T-cell (primary cell): ENCODE results near the gene NEGR1. TPM values are rescaled to one million over a fixed set of nuclear protein-coding genes. Genes with fewer than 3 reads are reported as not detected.
"Not testable (repeated sequence)": the region's sequence is repeated elsewhere in the genome, so short reads cannot be mapped to it uniquely, and the experiment has no call there.

ENCODE experiments used
- ATAC-seq, 4 experiments: fragments of 200-7000 bp in 3 of 4; fragments of 150-1000 bp in 1 of 4; cut with Tn5 transposase; replicated peaks in 1 of 4; 1 replicate in 3 of 4; 2 replicates in 1 of 4; pipeline ENCODE4 v1.10.0; 2021; ENCODE audit warnings: moderate library complexity in 3 of 4, mild to moderate bottlenecking in 2 of 4, moderate number of reproducible peaks in 1 of 4
- CTCF ChIA-PET, 2 donors: fragments of 300-600 bp; sonication (Branson Sonifier 250); formaldehyde crosslinking; loops; one replicate each; lab custom pipeline; 2022; ENCODE audit warnings: antibody characterized with exemption in 2 of 2; lab: Charles Lee
- POLR2A ChIA-PET, 2 donors: fragments of 300-600 bp; sonication (Branson Sonifier 250); formaldehyde crosslinking; loops; one replicate each; lab custom pipeline; 2022; ENCODE audit warnings: antibody characterized with exemption in 2 of 2; lab: Charles Lee
- DNase-seq, 35 experiments: peaks; one replicate each; pipeline versions ENCODE4 v3.0.0 to v3.0.0-alpha.2; 2013 to 2023
- H3K27ac ChIP-seq: one replicate; pipeline ENCODE4 v1.5.1; 2013; ENCODE audit warnings: low read length
- H3K27me3 ChIP-seq, 2 experiments: replicated peaks in 1 of 2; 1 replicate in 1 of 2; 2 replicates in 1 of 2; pipeline versions ENCODE4 v1.6.1 to v1.7.0; 2013; ENCODE audit warnings: low read length in 1 of 2, mixed read lengths in 1 of 2; ENCODE audit not compliant: control insufficient read depth in 2 of 2, insufficient read depth in 2 of 2; ENCODE audit errors: extremely low read depth in 1 of 2
- H3K36me3 ChIP-seq, 2 donors: 1 replicate in 1 of 2; 2 replicates in 1 of 2; pipeline versions ENCODE4 v1.6.1 to v1.7.0; 2013; ENCODE audit warnings: low read length in 1 of 2; ENCODE audit not compliant: control insufficient read depth in 2 of 2, insufficient read depth in 1 of 2; ENCODE audit errors: extremely low read depth in 1 of 2
- H3K4me1 ChIP-seq, 2 experiments: 1 replicate in 1 of 2; 2 replicates in 1 of 2; pipeline versions ENCODE4 v1.6.1 to v1.7.0; 2013; ENCODE audit warnings: low read length in 2 of 2, mixed read lengths in 1 of 2; ENCODE audit not compliant: insufficient read depth in 2 of 2, control insufficient read depth in 1 of 2; ENCODE audit errors: extremely low read depth in 1 of 2
- H3K4me3 ChIP-seq, 2 donors: 1 replicate in 1 of 2; 2 replicates in 1 of 2; pipeline versions ENCODE4 v1.5.1 to v1.7.0; 2013; ENCODE audit warnings: mild to moderate bottlenecking in 2 of 2, low read length in 1 of 2, moderate library complexity in 1 of 2; ENCODE audit not compliant: control insufficient read depth in 1 of 2; ENCODE audit errors: extremely low read depth in 1 of 2
- H3K9me3 ChIP-seq: 2 replicates; pipeline ENCODE4 v1.7.0; 2013
- H3K27ac Mint-ChIP-seq, 2 donors: one replicate each; pipeline ENCODE4 v1.8.0; 2020 to 2021; ENCODE audit warnings: mild to moderate bottlenecking in 2 of 2, mixed read lengths in 2 of 2
- H3K27me3 Mint-ChIP-seq, 2 donors: one replicate each; pipeline ENCODE4 v1.8.0; 2021 to 2022; ENCODE audit warnings: mixed read lengths in 2 of 2
- H3K36me3 Mint-ChIP-seq: one replicate; pipeline ENCODE4 v1.8.0; 2021; ENCODE audit warnings: mixed read lengths
- H3K4me1 Mint-ChIP-seq, 3 donors: one replicate each; pipeline ENCODE4 v1.8.0; 2020 to 2022; ENCODE audit warnings: mixed read lengths in 3 of 3, mild to moderate bottlenecking in 1 of 3
- H3K4me3 Mint-ChIP-seq, 3 donors: one replicate each; pipeline ENCODE4 v1.8.0; 2020 to 2022; ENCODE audit warnings: mild to moderate bottlenecking in 3 of 3, mixed read lengths in 3 of 3, moderate library complexity in 3 of 3
- H3K9me3 Mint-ChIP-seq, 3 donors: one replicate each; pipeline ENCODE4 v1.8.0; 2020 to 2022; ENCODE audit warnings: mixed read lengths in 3 of 3
- WGBS: methylation state at CpG from one replicate; pipeline ENCODE4 v1.1.5; 2013; ENCODE audit warnings: missing lambda C conversion rate; ENCODE audit not compliant: insufficient coverage; 5-methylcytosine and 5-hydroxymethylcytosine counted together
- total RNA-seq, 35 experiments: library from RNA in 6 of 35; stranded (reverse) in 6 of 35; fragments of 120-200 nt in 1 of 35; gene quantifications; one replicate each; pipeline versions ENCODE4 v1.2.1 to v1.2.4 and lab custom pipeline; 2013 to 2026

The NEGR1 gene
- total RNA-seq, 5 donors from 2014 or later (not counting 1 experiment from before 2014, with no cell fraction given): 0.05 to 0.26 (median 0.14) TPM; not detected in 1

DNA sequence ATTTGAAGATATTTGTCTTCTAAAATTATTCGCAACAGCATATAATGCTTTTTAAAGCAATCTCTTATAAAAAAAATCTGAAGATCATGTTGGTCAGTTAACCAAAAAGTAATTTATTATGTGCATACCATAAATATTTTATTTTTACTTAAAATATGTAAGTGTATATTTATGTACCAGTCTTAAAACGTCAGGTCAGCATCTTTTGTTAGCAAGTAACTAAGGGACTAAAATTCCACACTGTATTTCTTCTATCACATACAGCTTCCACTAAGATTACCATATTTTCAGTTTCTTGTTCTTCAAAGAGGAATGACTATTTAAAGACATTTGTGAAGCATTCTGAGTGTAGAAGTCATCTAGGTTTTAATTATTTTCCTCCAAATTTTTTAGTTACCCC lies 19.6 kb downstream of the NEGR1 start:
- H3K36me3 ChIP-seq: no peaks in the 10 kb centered on the region
- ChIA-PET CTCF (no interaction called here), POLR2A (no interaction called here)
- H3K9me3 ChIP-seq: no peaks in the 10 kb centered on the region
- Mint-ChIP-seq H3K4me3 (no peak overlapping the region), H3K27me3 (no peaks in the 10 kb centered on the region), H3K9me3 (peaks cover 0 to 10% (median 0%) of the 10 kb centered on the region in 3 donors), H3K27ac (no peak overlapping the region), H3K4me1 (no peaks in the 10 kb centered on the region), H3K36me3 (no peaks in the 10 kb centered on the region)
- ATAC-seq: no peak
- no peaks in the 10 kb centered on the region for H3K4me1 ChIP-seq
- DNase-seq: no peak
- no peak overlapping the region for H3K27ac ChIP-seq
- WGBS: no CpG with 5 or more reads among the region's 2 CpGs
- H3K4me3 ChIP-seq: no peak overlapping the region
- H3K27me3 ChIP-seq: no peaks in the 10 kb centered on the region

DNA sequence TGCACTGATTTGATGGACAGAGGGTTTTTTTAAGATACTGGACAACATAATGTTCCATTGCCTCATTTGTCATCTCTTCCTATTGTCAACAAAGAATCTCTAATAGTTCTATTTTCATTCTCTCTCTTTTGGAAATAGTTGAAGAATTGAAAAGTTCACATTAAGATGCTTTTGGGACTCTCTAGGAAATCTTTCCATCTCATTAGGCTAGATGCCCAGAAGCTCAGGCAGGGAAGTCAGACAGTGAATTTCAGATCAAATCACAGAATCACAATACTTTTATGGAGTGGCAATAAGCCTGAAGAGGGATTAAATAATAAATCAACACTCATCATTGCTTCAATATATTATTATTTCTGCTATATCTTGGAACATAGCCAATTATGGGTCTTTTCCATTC lies 29.2 kb downstream of the NEGR1 start:
- ATAC-seq (no peak), DNase-seq (no peak)
- CTCF ChIA-PET: no interaction called here
- Histone ChIP-seq H3K27ac (no peak overlapping the region), H3K36me3 (no peaks in the 10 kb centered on the region), H3K4me1 (no peaks in the 10 kb centered on the region), H3K9me3 (no peaks in the 10 kb centered on the region), H3K27me3 (no peaks in the 10 kb centered on the region), H3K4me3 (no peak overlapping the region)
- H3K4me3 Mint-ChIP-seq: no peak overlapping the region
- POLR2A ChIA-PET: no interaction called here
- H3K27ac Mint-ChIP-seq: no peak overlapping the region
- H3K9me3 Mint-ChIP-seq: peaks cover 0 to 19% (median 3%) of the 10 kb centered on the region in 3 donors
- H3K27me3 Mint-ChIP-seq: no peaks in the 10 kb centered on the region
- no peaks in the 10 kb centered on the region for H3K36me3 Mint-ChIP-seq
- no peaks in the 10 kb centered on the region for H3K4me1 Mint-ChIP-seq

DNA sequence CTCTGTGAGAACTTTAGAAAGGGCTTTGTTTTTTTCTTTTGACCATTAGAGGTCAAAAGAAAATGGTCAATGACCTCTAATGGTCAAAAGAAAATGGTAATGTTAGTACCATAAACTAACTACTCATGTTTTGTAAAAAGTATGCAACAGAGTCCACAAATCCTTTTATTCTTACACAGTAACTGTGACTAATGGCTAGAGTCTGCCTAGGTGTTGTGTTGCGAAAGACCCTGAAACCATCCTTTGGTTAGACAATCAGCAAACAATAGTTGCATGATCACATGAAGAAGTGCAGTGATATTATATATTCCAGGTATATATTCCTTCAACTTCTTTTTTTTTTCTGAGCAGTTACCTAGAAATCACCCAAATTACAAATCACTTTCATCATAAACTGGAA lies 40.9 kb downstream of the NEGR1 start:
- H3K27me3 Mint-ChIP-seq: no peaks in the 10 kb centered on the region
- H3K27ac ChIP-seq: no peak overlapping the region
- POLR2A ChIA-PET: no interaction called here
- no CpG with 5 or more reads among the region's 1 CpG for WGBS
- H3K27ac Mint-ChIP-seq: no peak overlapping the region
- H3K36me3 ChIP-seq: no peaks in the 10 kb centered on the region
- peaks cover 0 to 5% (median 4%) of the 10 kb centered on the region in 3 donors for H3K9me3 Mint-ChIP-seq
- H3K36me3 Mint-ChIP-seq: no peaks in the 10 kb centered on the region
- H3K4me3 Mint-ChIP-seq: no peak overlapping the region
- H3K4me3 ChIP-seq: no peak overlapping the region
- H3K27me3 ChIP-seq: no peaks in the 10 kb centered on the region
- no peaks in the 10 kb centered on the region for H3K4me1 Mint-ChIP-seq
- H3K9me3 ChIP-seq: no peaks in the 10 kb centered on the region
- DNase-seq (no peak), ATAC-seq (no peak)
- CTCF ChIA-PET: no interaction called here
- H3K4me1 ChIP-seq: no peaks in the 10 kb centered on the region

DNA sequence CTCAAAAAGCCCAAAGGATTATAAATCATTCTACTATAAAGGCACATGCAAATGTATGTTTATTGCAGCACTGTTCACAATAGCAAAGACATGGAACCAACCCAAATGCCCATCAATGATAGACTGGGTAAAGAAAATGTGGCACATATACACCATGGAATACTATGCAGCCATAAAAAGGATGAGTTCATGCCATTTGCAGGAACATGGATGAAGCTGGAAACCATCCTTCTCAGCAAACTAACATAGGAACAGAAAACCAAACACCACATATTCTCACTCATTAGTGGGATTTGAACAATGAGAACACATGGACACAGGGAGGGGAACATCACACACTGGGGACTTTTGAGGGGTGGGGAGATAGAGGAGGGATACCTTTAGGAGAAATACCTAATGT lies 46.4 kb downstream of the NEGR1 start:
- POLR2A ChIA-PET, H3K27ac ChIP-seq, H3K4me3 Mint-ChIP-seq, H3K4me1 Mint-ChIP-seq, H3K4me1 ChIP-seq, H3K4me3 ChIP-seq, DNase-seq, H3K27me3 Mint-ChIP-seq, H3K36me3 Mint-ChIP-seq, ATAC-seq, H3K27ac Mint-ChIP-seq, H3K27me3 ChIP-seq, H3K36me3 ChIP-seq, H3K9me3 ChIP-seq, CTCF ChIA-PET: not testable (repeated sequence)
- peaks cover 3 to 20% (median 8%) of the 10 kb centered on the region in 3 donors for H3K9me3 Mint-ChIP-seq

DNA sequence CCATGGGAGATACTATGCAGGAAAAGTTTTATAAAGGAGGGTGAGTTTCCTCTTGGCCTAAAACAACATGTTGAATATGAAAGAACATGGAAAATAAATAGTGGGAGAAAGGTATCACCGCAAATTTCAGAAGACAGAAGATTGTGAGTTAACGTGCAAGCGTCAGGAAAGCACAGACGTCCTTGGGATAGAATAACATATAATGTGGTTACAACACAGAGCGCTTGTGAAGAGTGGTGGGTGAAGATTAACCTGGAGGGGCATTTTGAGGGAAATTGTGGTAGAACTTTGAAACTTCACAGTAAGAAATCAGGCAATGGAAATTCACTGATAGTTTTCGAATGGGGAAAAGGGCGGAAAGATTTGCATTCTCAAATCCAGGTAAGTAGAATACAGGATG lies 47.3 kb downstream of the NEGR1 start:
- Mint-ChIP-seq H3K27ac (no peak overlapping the region), H3K36me3 (no peaks in the 10 kb centered on the region), H3K27me3 (no peaks in the 10 kb centered on the region), H3K9me3 (peaks cover 3 to 18% (median 6%) of the 10 kb centered on the region in 3 donors), H3K4me3 (no peak overlapping the region), H3K4me1 (no peaks in the 10 kb centered on the region)
- no peak overlapping the region for H3K27ac ChIP-seq
- DNase-seq: no peak
- H3K9me3 ChIP-seq: no peaks in the 10 kb centered on the region
- H3K4me3 ChIP-seq: no peak overlapping the region
- H3K4me1 ChIP-seq: no peaks in the 10 kb centered on the region
- WGBS: 91% methylated on average over 6 of the region's 7 CpGs
- H3K36me3 ChIP-seq: no peaks in the 10 kb centered on the region
- CTCF ChIA-PET: no interaction called here
- H3K27me3 ChIP-seq: no peaks in the 10 kb centered on the region
- POLR2A ChIA-PET: no interaction called here
- no peak for ATAC-seq

DNA sequence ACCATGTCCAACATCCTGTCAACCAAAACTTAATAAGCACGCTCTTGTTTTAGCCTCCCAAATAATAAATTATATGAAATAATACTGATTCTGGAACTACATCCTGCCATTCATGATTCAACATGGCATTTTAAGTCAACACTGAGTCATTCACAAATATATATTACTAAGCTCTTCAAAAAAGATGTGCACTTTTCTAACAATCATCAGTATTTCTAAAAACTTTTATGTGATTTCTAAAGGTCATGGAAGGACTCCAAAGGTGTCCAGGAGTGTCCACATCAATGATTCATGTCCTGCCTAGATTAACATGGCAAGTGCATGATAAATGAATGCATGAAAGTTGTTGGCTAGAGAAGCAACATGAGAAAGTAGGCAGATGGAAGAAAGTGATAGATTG lies 51.6 kb downstream of the NEGR1 start:
- ATAC-seq: no peak
- Histone ChIP-seq H3K9me3 (no peaks in the 10 kb centered on the region), H3K36me3 (no peaks in the 10 kb centered on the region), H3K27ac (no peak overlapping the region), H3K4me1 (no peaks in the 10 kb centered on the region), H3K27me3 (no peaks in the 10 kb centered on the region), H3K4me3 (no peak overlapping the region)
- Mint-ChIP-seq H3K36me3 (no peaks in the 10 kb centered on the region), H3K9me3 (peaks cover 3 to 25% (median 4%) of the 10 kb centered on the region in 3 donors), H3K4me1 (no peaks in the 10 kb centered on the region), H3K27ac (no peak overlapping the region), H3K4me3 (no peak overlapping the region), H3K27me3 (no peaks in the 10 kb centered on the region)
- POLR2A ChIA-PET: no interaction called here
- DNase-seq: no peak
- no CpG with 5 or more reads among the region's 1 CpG for WGBS
- CTCF ChIA-PET: no interaction called here

DNA sequence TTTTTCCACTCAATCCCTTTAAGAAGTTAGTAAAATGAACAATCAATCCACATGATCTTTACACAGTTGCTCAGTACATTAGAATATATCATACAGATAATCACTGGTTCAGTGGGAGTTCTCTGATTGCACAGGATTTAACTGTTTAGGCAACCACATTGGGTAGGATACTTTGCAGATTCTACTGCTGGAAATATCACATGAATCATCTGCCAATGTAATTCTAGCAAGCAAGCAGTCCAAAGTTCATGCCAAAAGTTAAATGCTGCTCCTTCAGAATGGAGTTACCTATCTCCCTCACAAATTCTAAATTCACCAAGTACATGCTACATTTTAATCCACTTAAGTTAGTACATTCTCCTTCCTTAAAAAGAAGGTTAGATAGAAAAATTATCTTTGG lies 52.4 kb downstream of the NEGR1 start:
- Mint-ChIP-seq H3K4me1 (no peaks in the 10 kb centered on the region), H3K27me3 (no peaks in the 10 kb centered on the region), H3K27ac (no peak overlapping the region), H3K4me3 (no peak overlapping the region), H3K9me3 (peaks cover 1 to 20% (median 3%) of the 10 kb centered on the region in 3 donors), H3K36me3 (no peaks in the 10 kb centered on the region)
- no peaks in the 10 kb centered on the region for H3K36me3 ChIP-seq
- no peaks in the 10 kb centered on the region for H3K27me3 ChIP-seq
- H3K9me3 ChIP-seq: no peaks in the 10 kb centered on the region
- ChIA-PET POLR2A (no interaction called here), CTCF (no interaction called here)
- no peak overlapping the region for H3K27ac ChIP-seq
- H3K4me3 ChIP-seq: no peak overlapping the region
- ATAC-seq (no peak), DNase-seq (no peak)
- H3K4me1 ChIP-seq: no peaks in the 10 kb centered on the region
